Caco-2 (cell line): Measurements from ENCODE around the gene OR52H1. TPM values are rescaled to one million over a fixed set of nuclear protein-coding genes. Genes with fewer than 3 reads are reported as not detected.

ENCODE experiments used
- BruUV-seq: library from RNA; stranded (reverse); fragments of 400-500 nt; replicated peaks from 2 replicates; lab custom pipeline; 2021; lab: Mats Ljungman, UMichigan
- CTCF ChIA-PET: fragments of 300-600 bp; sonication (Branson Sonifier 250); formaldehyde crosslinking; loops from one replicate; lab custom pipeline; 2022; ENCODE audit warnings: antibody characterized with exemption; lab: Charles Lee
- POLR2A ChIA-PET: fragments of 300-600 bp; sonication (Branson Sonifier 250); formaldehyde crosslinking; loops from one replicate; lab custom pipeline; 2022; ENCODE audit warnings: antibody characterized with exemption; lab: Charles Lee
- DNase-seq, 2 experiments: peaks; one replicate each; pipeline versions ENCODE4 v3.0.0 to v3.0.0-alpha.2; 2020 to 2022
- H3K27me3 ChIP-seq: replicated peaks from 2 replicates; pipeline ENCODE4 v1.6.0; 2011; ENCODE audit warnings: low read length; ENCODE audit not compliant: control insufficient read depth, insufficient read depth
- H3K36me3 ChIP-seq: 2 replicates; pipeline ENCODE4 v1.5.1; 2011; ENCODE audit warnings: low read length; ENCODE audit not compliant: control insufficient read depth, insufficient read depth
- H3K4me1 ChIP-seq: fragments of 250-450 bp; sonication (Bioruptor Pico); 2 replicates; pipeline ENCODE4 v1.5.1; 2020; ENCODE audit warnings: mild to moderate bottlenecking
- H3K4me3 ChIP-seq: 2 replicates; pipeline ENCODE4 v1.5.1; 2011; ENCODE audit warnings: low read depth, mild to moderate bottlenecking, control low read depth, low read length
- H3K9me3 ChIP-seq: fragments of 250-450 bp; sonication (Bioruptor Pico); 2 replicates; pipeline ENCODE4 v1.5.1; 2020; ENCODE audit warnings: mild to moderate bottlenecking, moderate library complexity
- H3K27ac Mint-ChIP-seq: one replicate; pipeline ENCODE4 v1.8.0; 2022; ENCODE audit warnings: mixed read lengths; ENCODE audit not compliant: unreplicated experiment
- H3K27me3 Mint-ChIP-seq: one replicate; pipeline ENCODE4 v1.8.0; 2022; ENCODE audit warnings: mixed read lengths; ENCODE audit not compliant: insufficient read depth, unreplicated experiment
- H3K36me3 Mint-ChIP-seq: one replicate; pipeline ENCODE4 v1.8.0; 2022; ENCODE audit warnings: mild to moderate bottlenecking, mixed read lengths; ENCODE audit not compliant: insufficient read depth, unreplicated experiment
- H3K4me1 Mint-ChIP-seq: one replicate; pipeline ENCODE4 v1.8.0; 2022; ENCODE audit warnings: low read depth, mixed read lengths; ENCODE audit not compliant: unreplicated experiment
- H3K4me3 Mint-ChIP-seq: one replicate; pipeline ENCODE4 v1.8.0; 2022; ENCODE audit warnings: mild to moderate bottlenecking, moderate library complexity, mixed read lengths; ENCODE audit not compliant: unreplicated experiment
- H3K9me3 Mint-ChIP-seq: one replicate; pipeline ENCODE4 v1.8.0; 2022; ENCODE audit warnings: mixed read lengths; ENCODE audit not compliant: unreplicated experiment
- CTCF ChIP-seq, 2 experiments: fragments of 200-600 bp in 1 of 2; IDR thresholded peaks; 1 replicate in 1 of 2; 2 replicates in 1 of 2; pipeline versions ENCODE4 v1.5.1 to v1.8.0; 2011 to 2022; ENCODE audit warnings: antibody characterized with exemption in 1 of 2, control low read depth in 1 of 2, inconsistent platforms in 1 of 2, low read depth in 1 of 2, low read length in 1 of 2, mild to moderate bottlenecking in 1 of 2, moderate library complexity in 1 of 2; ENCODE audit not compliant: insufficient read depth in 1 of 2, severe bottlenecking in 1 of 2, unreplicated experiment in 1 of 2
- intact Hi-C: fragments of 100-400 bp; cut with micrococcal nuclease; formaldehyde crosslinking; loops from one replicate; pipeline ENCODE4 v1.10.0; 2022; ENCODE audit not compliant: unreplicated experiment
- total RNA-seq: library from RNA; stranded (reverse); gene quantifications from 2 replicates; pipeline ENCODE4 v1.2.3, GENCODE V29; 2022

The OR52H1 gene
- total RNA-seq, 1 experiment from 2014 or later, result not detected

DNA sequence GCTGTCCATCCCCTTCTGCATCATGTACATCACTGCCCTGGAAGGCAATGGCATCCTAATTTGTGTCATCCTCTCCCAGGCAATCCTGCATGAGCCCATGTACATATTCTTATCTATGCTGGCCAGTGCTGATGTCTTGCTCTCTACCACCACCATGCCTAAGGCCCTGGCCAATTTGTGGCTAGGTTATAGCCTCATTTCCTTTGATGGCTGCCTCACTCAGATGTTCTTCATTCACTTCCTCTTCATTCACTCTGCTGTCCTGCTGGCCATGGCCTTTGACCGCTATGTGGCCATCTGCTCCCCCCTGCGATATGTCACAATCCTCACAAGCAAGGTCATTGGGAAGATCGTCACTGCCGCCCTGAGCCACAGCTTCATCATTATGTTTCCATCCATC lies 32.7 kb upstream of the OR52H1 start:
- H3K4me3 ChIP-seq, result no peak overlapping the region
- H3K4me1 ChIP-seq, result no peaks in the 10 kb centered on the region
- no peaks in the 10 kb centered on the region for H3K36me3 ChIP-seq
- no peaks in the 10 kb centered on the region for H3K36me3 Mint-ChIP-seq
- intact Hi-C loops, result no loop called here
- ChIA-PET CTCF (no interaction called here), POLR2A (no interaction called here)
- no peaks in the 10 kb centered on the region for H3K9me3 ChIP-seq
- no peak overlapping the region for H3K27ac Mint-ChIP-seq
- H3K27me3 Mint-ChIP-seq, result no peaks in the 10 kb centered on the region
- no peak for TF ChIP-seq CTCF (IDR thresholded peaks at IDR 0.05; ENCODE audit: insufficient read depth in 1 of 2, low read depth in 1 of 2, low read length in 1 of 2, severe bottlenecking in 1 of 2, unreplicated experiment in 1 of 2)
- no TSS peak for BruUV-seq
- no peaks in the 10 kb centered on the region for H3K4me1 Mint-ChIP-seq
- H3K4me3 Mint-ChIP-seq, result no peak overlapping the region
- no peaks in the 10 kb centered on the region for H3K9me3 Mint-ChIP-seq
- H3K27me3 ChIP-seq, result no peaks in the 10 kb centered on the region
- no peak for DNase-seq

DNA sequence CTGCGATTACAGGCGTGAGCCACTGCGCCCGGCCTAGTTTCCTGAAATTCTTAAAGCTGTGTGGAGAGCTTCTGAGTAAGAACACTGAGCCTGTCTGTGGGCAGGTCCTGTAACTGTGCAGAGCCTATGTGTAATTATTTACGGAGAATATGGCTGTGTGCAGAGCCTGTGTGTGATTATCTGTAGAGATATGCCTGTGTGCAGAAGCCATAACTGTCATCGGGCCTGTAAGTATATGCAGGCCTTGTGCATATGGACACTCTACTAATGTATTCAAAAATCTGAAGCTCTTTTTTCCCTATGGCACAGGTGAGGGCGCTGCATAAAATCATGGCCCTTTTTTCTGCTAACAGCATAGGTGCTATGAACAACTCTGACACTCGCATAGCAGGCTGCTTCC lies 32.2 kb upstream of the OR52H1 start, which contains the start of gene OR52B6:
Gene OR52B6 (plus strand): TSS at position 301 of the 400 bp plus-strand sequence. CDS start 0 bp downstream, at position 301.
- Mint-ChIP-seq H3K4me1 (no peaks in the 10 kb centered on the region), H3K4me3 (no peak within 1 kb of the TSS), H3K27ac (no peak within 1 kb of the TSS), H3K36me3 (no peaks in the 10 kb centered on the region), H3K9me3 (no peaks in the 10 kb centered on the region), H3K27me3 (no peaks in the 10 kb centered on the region)
- no peak for DNase-seq
- intact Hi-C loops, result no loop called here
- Histone ChIP-seq H3K4me3 (no peak within 1 kb of the TSS), H3K9me3 (no peaks in the 10 kb centered on the region), H3K27me3 (no peaks in the 10 kb centered on the region), H3K4me1 (no peaks in the 10 kb centered on the region), H3K36me3 (no peaks in the 10 kb centered on the region)
- ChIA-PET CTCF (no interaction called here), POLR2A (no interaction called here)
- no TSS peak for BruUV-seq
- TF ChIP-seq CTCF (IDR thresholded peaks at IDR 0.05; ENCODE audit: insufficient read depth in 1 of 2, low read depth in 1 of 2, low read length in 1 of 2, severe bottlenecking in 1 of 2, unreplicated experiment in 1 of 2), result no peak

DNA sequence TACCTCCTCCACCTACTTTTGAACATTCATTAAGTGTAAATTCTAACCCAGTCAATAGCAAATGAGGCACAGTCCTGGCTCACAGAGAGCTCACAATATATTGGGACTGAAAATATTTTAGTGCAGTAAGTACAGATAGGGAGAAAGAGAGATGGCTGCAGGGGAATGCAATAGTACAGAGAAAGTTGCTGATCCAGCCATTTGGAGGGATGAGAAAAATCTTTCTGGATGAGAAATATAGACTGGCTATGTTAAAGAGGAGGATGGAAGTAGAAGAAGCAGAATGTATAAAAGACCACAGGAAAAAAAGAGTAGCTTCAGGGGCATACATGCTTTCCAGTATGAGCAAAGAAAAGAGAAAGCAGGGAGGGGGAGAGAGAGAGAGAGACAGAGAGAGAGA lies 28.8 kb upstream of the OR52H1 start:
- CTCF ChIA-PET, result interaction anchor here (0.6 kb wide), 1 partner anchor 137 kb away, joined by 6 read pairs; no protein-coding TSS in a partner anchor
- Mint-ChIP-seq H3K9me3 (no peaks in the 10 kb centered on the region), H3K36me3 (no peaks in the 10 kb centered on the region), H3K4me3 (no peak overlapping the region), H3K27ac (no peak overlapping the region), H3K27me3 (no peaks in the 10 kb centered on the region), H3K4me1 (no peaks in the 10 kb centered on the region)
- H3K27me3 ChIP-seq, result no peaks in the 10 kb centered on the region
- no peak for TF ChIP-seq CTCF (IDR thresholded peaks at IDR 0.05; ENCODE audit: insufficient read depth in 1 of 2, low read depth in 1 of 2, low read length in 1 of 2, severe bottlenecking in 1 of 2, unreplicated experiment in 1 of 2)
- no TSS peak for BruUV-seq
- no peak overlapping the region for H3K4me3 ChIP-seq
- intact Hi-C loops, result no loop called here
- H3K36me3 ChIP-seq, result no peaks in the 10 kb centered on the region
- POLR2A ChIA-PET, result no interaction called here
- no peaks in the 10 kb centered on the region for H3K4me1 ChIP-seq
- DNase-seq, result no peak
- no peaks in the 10 kb centered on the region for H3K9me3 ChIP-seq
